ENCODE measurements around the gene ARSB. TPM values are rescaled to one million over a fixed set of nuclear protein-coding genes. Genes with fewer than 3 reads are reported as not detected.

Gene ARSB
- total RNA-seq, 4 donors from 2014 or later = 1.2 to 8.8 (median 7.1) TPM

GRCh38 chr5:78927657-78928282 lies 57.3 kb downstream of the ARSB start:
- Histone ChIP-seq H3K36me3 (no peaks in the 10 kb centered on the region), H3K9me3 (no peaks in the 10 kb centered on the region), H3K4me3 (no peak overlapping the region), H3K27ac (no peak overlapping the region), H3K27me3 (no peaks in the 10 kb centered on the region), H3K4me1 (no peaks in the 10 kb centered on the region)
- WGBS, 2 donors = 77 to 92% methylated on average over 2 to 3 of the region's 3 CpGs
- TF ChIP-seq CTCF (IDR thresholded peaks at IDR 0.05) (no peak), POLR2A (IDR thresholded peaks at IDR 0.05) (no peak)
- intact Hi-C loops (cut with DNase I) = no loop called here
- no peak for DNase-seq

GRCh38 chr5:78926252-78926651 lies 58.9 kb downstream of the ARSB start:
- WGBS, 2 donors = 84 to 86% methylated on average over 2 of the region's 2 CpGs
- no peak for TF ChIP-seq CTCF (IDR thresholded peaks at IDR 0.05)
- no peak for TF ChIP-seq POLR2A (IDR thresholded peaks at IDR 0.05)
- Histone ChIP-seq H3K36me3 (no peaks in the 10 kb centered on the region), H3K27ac (no peak overlapping the region), H3K4me3 (no peak overlapping the region), H3K9me3 (no peaks in the 10 kb centered on the region), H3K27me3 (no peaks in the 10 kb centered on the region), H3K4me1 (no peaks in the 10 kb centered on the region)
- intact Hi-C loops (cut with DNase I) = no loop called here
- no peak for DNase-seq

- no peak overlapping the region for H3K27ac ChIP-seq
- no peaks in the 10 kb centered on the region for H3K9me3 ChIP-seq
- no peaks in the 10 kb centered on the region for H3K27me3 ChIP-seq
- no peak overlapping the region for H3K4me3 ChIP-seq
- H3K4me1 ChIP-seq = no peaks in the 10 kb centered on the region
- TF ChIP-seq POLR2A (IDR thresholded peaks at IDR 0.05) (no peak), CTCF (IDR thresholded peaks at IDR 0.05) (no peak)
- intact Hi-C loops (cut with DNase I) = no loop called here
- no peak for DNase-seq
- H3K36me3 ChIP-seq = no peaks in the 10 kb centered on the region
- WGBS, 2 donors = 87 to 88% methylated on average over 6 of the region's 6 CpGs
Observed at GRCh38 chr5:78925129-78925876, 59.8 kb downstream of the ARSB start.

DNA sequence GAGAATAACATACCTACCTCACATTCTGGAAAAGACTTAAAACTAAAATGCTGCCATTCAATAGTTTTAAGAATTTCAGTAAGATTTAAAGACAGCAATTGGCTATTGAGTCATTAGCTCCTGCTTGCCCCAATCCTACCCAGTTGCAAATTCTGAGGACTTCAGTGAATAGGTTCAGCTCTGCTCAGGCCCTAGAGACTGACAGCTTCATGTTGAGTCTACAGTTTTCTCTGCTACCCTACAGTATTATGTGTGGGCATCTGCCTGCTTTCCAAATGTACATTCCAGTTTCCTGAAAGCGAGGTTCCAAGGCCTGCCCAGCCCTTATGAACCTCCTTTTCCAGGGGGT lies 61.5 kb downstream of the ARSB start:
- 80% methylated on average over 1 of the region's 1 CpG; no CpG with 5 or more reads in 1 of the 2 donors for WGBS, 2 donors
- DNase-seq = no peak
- Histone ChIP-seq H3K4me1 (no peaks in the 10 kb centered on the region), H3K36me3 (no peaks in the 10 kb centered on the region), H3K9me3 (no peaks in the 10 kb centered on the region), H3K27me3 (no peaks in the 10 kb centered on the region), H3K4me3 (no peak overlapping the region), H3K27ac (no peak overlapping the region)
- TF ChIP-seq CTCF (IDR thresholded peaks at IDR 0.05) = no peak
- TF ChIP-seq POLR2A (IDR thresholded peaks at IDR 0.05) = no peak
- intact Hi-C loops (cut with DNase I) = no loop called here

GRCh38 chr5:78922879-78923621 lies 62.1 kb downstream of the ARSB start:
- Histone ChIP-seq H3K36me3 (no peaks in the 10 kb centered on the region), H3K27me3 (no peaks in the 10 kb centered on the region), H3K9me3 (no peaks in the 10 kb centered on the region), H3K4me1 (no peaks in the 10 kb centered on the region), H3K27ac (no peak overlapping the region), H3K4me3 (no peak overlapping the region)
- intact Hi-C loops (cut with DNase I) = no loop called here
- TF ChIP-seq CTCF (IDR thresholded peaks at IDR 0.05) (no peak), POLR2A (IDR thresholded peaks at IDR 0.05) (no peak)
- no peak for DNase-seq
- WGBS, 2 donors = 80 to 91% methylated on average over 7 to 8 of the region's 8 CpGs
